HL-60 (cell line): Measurements from ENCODE around the gene KIF25.

Experiments used
- CTCF ChIP-seq: IDR thresholded peaks from one replicate; pipeline ENCODE4 v1.5.1; 2011; ENCODE audit warnings: low read length, control low read depth, inconsistent platforms; ENCODE audit not compliant: insufficient read depth
- GABPA ChIP-seq: IDR thresholded peaks from 2 replicates; pipeline ENCODE4 v1.6.1; 2012; ENCODE audit warnings: low read depth
- POLR2AphosphoS5 ChIP-seq: IDR thresholded peaks from 2 replicates; pipeline ENCODE4 v1.6.1; 2012; ENCODE audit warnings: low read depth
- REST ChIP-seq: IDR thresholded peaks from 2 replicates; pipeline ENCODE4 v1.6.1; 2012; ENCODE audit warnings: low read depth; ENCODE audit not compliant: insufficient replicate concordance
- SPI1 ChIP-seq: IDR thresholded peaks from 2 replicates; pipeline ENCODE4 v1.6.1; 2012; ENCODE audit warnings: low read depth, mild to moderate bottlenecking, borderline replicate concordance

- TF ChIP-seq CTCF (no peak), POLR2AphosphoS5 (no peak), GABPA (no peak), REST (no peak), SPI1 (no peak)
These were observed 27.6 kb downstream of the KIF25 start for GRCh38 chr6:168024951-168025510.
